Activated naive CD4-positive, alpha-beta T cell treated with anti-CD3 and anti-CD28 coated beads for 36 hours (primary cell): Measurements from ENCODE around the gene CCDC69. TPM values are rescaled to one million over a fixed set of nuclear protein-coding genes. Genes with fewer than 3 reads are reported as not detected.
"Not testable (repeated sequence)": the region's sequence is repeated elsewhere in the genome, so short reads cannot be mapped to it uniquely, and the experiment has no call there.

Experiments used
- CTCF ChIA-PET: fragments of 350-600 bp; sonication (Branson Sonifier 250); formaldehyde crosslinking; loops from one replicate; lab custom pipeline; 2021; ENCODE audit warnings: antibody characterized with exemption; lab: Charles Lee
- DNase-seq: peaks from one replicate; pipeline ENCODE4 v3.0.0-alpha.2; 2020
- H3K27ac Mint-ChIP-seq: one replicate; pipeline ENCODE4 v1.8.0; 2021; ENCODE audit warnings: mild to moderate bottlenecking, mixed read lengths
- H3K27me3 Mint-ChIP-seq: one replicate; pipeline ENCODE4 v1.8.0; 2021; ENCODE audit warnings: low read depth, mixed read lengths
- H3K36me3 Mint-ChIP-seq: one replicate; pipeline ENCODE4 v1.8.0; 2021; ENCODE audit warnings: low read depth, mixed read lengths
- H3K4me1 Mint-ChIP-seq: one replicate; pipeline ENCODE4 v1.8.0; 2021; ENCODE audit warnings: low read depth, mixed read lengths
- H3K4me3 Mint-ChIP-seq: one replicate; pipeline ENCODE4 v1.8.0; 2021; ENCODE audit warnings: mild to moderate bottlenecking, moderate library complexity, mixed read lengths
- H3K9me3 Mint-ChIP-seq: one replicate; pipeline ENCODE4 v1.8.0; 2021; ENCODE audit warnings: mixed read lengths
- intact Hi-C: fragments of 100-400 bp; cut with micrococcal nuclease; formaldehyde crosslinking; loops from one replicate; pipeline ENCODE4 v1.15.1; 2023
- total RNA-seq, 2 experiments: library from RNA; stranded (reverse); gene quantifications; one replicate each; pipeline ENCODE4 v1.2.3, GENCODE V29; 2021

The CCDC69 gene
- total RNA-seq, 2 experiments from 2014 or later: 15.5 to 18.5 TPM

DNA sequence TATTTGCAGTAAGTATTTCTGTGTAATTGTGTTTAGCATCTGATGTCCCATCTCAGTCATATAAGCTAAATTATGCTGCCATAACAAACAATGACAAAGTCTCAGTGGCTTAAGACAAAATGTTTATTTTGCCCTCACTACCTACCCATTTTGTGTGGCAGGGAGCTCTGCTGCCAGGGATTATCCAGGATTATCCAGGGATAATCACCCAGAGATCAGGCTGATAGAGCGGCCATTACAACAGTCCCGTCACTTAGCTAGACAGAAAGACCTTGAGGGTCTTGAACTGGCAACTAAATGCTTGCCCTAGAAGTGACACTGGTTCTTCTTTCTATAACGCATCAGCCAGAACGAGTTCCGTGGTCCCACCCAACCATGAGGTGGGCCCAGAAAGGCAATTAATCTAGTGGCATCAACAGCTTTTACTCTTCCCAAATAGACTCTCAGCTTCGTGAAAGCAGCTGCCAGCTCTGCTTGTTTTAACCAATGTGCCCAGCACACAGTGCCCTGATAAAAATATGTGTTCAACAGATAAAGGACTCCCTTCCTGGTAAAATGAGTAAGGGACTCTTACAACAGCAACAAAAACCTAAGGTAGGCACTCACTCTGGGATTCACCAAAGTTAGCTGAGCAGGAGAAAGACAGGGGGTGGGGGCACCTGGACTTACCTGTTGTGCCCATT lies 22.8 kb downstream of the CCDC69 start:
- peaks cover 42% of the 10 kb centered on the region for H3K4me1 Mint-ChIP-seq
- H3K4me3 Mint-ChIP-seq: no peak overlapping the region
- intact Hi-C loops: no loop called here
- DNase-seq: no peak
- H3K27me3 Mint-ChIP-seq: no peaks in the 10 kb centered on the region
- no peaks in the 10 kb centered on the region for H3K9me3 Mint-ChIP-seq
- H3K27ac Mint-ChIP-seq: peak overlapping the region; percentile 48
- CTCF ChIA-PET: interaction anchor here (1.0 to 1.5 kb wide), 3 partner anchors 10 to 74 kb away, joined by 3 to 5 read pairs (median 3); no protein-coding TSS in a partner anchor
- peaks cover 11% of the 10 kb centered on the region for H3K36me3 Mint-ChIP-seq

DNA sequence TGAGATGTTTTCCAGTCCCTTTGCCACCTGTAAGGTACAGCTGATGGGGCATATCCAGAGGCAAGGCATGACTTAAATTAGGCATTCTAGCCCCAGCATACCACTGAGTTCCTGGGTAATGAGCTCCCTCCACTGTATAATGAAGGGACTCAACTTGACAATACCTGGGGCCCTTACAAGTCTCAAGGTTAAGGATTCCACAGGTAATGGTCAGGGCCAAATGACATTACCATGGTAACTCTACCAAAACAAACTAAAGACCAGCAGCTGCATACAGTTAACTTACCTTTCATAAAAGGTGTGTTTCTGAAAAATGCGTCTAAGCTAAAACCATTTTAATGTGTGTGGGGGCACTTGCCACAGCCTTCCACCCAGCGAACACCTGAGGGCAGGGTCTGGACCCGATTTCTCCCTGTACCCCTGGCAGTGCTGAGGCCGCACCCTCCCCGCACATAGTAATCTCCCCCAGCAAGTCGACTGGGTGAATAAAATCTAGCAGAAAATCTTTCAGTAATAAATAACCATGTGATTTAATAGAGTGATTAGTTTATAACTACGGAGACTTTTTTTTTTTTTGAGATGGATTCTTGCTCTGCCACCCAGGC lies 24.2 kb downstream of the CCDC69 start:
- CTCF ChIA-PET: no interaction called here
- Mint-ChIP-seq H3K27me3 (no peaks in the 10 kb centered on the region), H3K4me1 (peaks cover 42% of the 10 kb centered on the region), H3K4me3 (no peak overlapping the region), H3K9me3 (no peaks in the 10 kb centered on the region), H3K36me3 (peaks cover 15% of the 10 kb centered on the region), H3K27ac (no peak overlapping the region)
- DNase-seq: no peak
- intact Hi-C loops: no loop called here

DNA sequence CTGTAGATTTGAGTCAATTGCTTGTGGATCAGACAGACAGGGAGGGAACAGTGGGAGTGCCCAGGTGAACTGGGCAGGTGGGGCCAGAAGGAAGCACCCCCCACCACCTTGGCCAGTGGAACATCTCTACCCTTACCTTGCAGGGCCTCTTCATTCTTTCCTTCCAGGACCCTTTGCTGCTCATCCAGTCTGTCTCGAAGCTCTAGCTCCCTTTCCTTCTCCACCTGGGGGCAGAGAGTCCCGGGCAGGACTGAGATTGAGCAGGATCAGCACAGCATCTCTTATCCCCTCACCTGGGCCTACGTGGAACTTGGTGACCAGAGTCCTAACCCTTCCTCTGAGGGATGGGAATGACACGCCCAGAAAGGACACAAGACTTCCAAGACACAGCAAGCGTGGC lies 25.0 kb downstream of the CCDC69 start:
- H3K27me3 Mint-ChIP-seq: no peaks in the 10 kb centered on the region
- no peak for DNase-seq
- H3K4me1 Mint-ChIP-seq: peaks cover 45% of the 10 kb centered on the region
- H3K4me3 Mint-ChIP-seq: no peak overlapping the region
- peaks cover 17% of the 10 kb centered on the region for H3K36me3 Mint-ChIP-seq
- H3K9me3 Mint-ChIP-seq: no peaks in the 10 kb centered on the region
- intact Hi-C loops: no loop called here
- CTCF ChIA-PET: interaction anchor here (1.0 kb wide), 1 partner anchor 117 kb away, joined by 4 read pairs; no protein-coding TSS in a partner anchor
- H3K27ac Mint-ChIP-seq: no peak overlapping the region

DNA sequence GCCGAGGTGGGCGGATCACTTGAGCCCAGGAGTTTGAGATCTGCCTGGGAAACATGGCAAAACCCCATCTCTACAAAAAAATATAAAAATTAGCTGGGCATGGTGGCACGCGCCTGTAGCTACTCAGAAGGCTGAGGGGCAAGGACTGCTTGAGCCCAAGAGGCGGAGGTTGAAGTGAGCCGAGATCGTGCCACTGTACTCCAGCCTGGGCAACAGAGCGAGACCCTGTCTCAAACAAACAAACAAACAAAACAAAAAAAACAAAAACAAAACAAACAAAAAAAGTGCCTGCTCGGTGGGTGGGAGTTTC lies 26.6 kb downstream of the CCDC69 start:
- CTCF ChIA-PET, H3K9me3 Mint-ChIP-seq, H3K27ac Mint-ChIP-seq, DNase-seq, H3K4me3 Mint-ChIP-seq, H3K27me3 Mint-ChIP-seq: not testable (repeated sequence)
- H3K4me1 Mint-ChIP-seq: peaks cover 43% of the 10 kb centered on the region
- intact Hi-C loops: loop anchor here (2.0 kb wide), 2 partner anchors 14 to 28 kb away; partner anchors contain the start of gene CCDC69
- H3K36me3 Mint-ChIP-seq: peaks cover 27% of the 10 kb centered on the region

DNA sequence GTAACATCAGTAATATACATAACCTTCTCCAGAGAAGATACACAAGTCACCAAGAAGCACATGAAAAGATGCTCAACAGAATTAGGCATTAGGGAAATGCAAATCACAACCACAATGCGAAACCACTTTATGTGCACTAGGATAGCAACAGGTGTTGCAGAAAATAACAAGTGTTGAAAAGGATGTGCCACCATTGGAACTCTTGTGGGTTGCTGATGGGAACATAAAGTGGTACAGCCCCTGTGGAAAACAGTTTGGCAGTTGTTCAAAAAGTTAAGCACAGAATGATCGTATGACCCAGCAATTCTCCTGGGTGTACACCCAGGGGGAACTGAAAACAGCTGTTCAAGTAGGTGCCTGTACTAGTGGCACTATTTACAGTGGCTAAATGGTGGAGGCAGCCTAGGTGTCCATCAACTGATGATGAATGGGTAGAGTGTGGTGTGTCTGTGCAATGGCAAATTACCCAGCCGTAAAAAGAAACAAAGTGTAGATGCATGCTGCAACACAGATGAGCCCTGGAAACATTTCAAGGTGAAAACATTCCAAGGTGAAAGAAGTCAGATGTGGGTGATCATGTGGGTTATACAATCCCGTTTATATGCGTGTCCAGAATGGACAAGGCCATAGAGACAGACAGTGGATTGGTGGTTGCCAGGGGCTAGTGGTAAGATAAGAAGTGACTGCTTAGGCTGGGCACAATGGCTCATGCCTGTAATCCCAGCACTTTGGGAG lies 27.2 kb downstream of the CCDC69 start:
- Mint-ChIP-seq H3K4me3 (no peak overlapping the region), H3K36me3 (peaks cover 30% of the 10 kb centered on the region)

DNA sequence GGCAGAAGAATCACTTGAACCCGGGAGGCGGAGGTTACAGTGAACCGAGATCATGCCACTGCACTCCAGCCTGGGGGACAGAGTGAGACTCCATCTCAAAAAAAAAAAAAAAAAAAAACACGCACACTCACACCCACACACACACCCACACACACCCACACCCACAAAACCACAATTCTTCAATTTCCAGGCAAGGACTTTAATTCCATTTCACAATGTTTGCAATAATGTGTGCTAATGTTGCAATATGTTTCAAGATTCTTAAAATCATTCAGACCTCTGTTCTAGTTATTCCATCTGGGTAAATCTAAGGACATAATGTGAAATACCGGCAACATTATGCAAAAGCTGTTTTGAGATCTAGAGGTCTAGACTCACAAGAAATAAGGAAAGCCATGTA lies 28.3 kb downstream of the CCDC69 start:
- no peaks in the 10 kb centered on the region for H3K27me3 Mint-ChIP-seq
- H3K4me3 Mint-ChIP-seq: no peak overlapping the region
- peaks cover 10% of the 10 kb centered on the region for H3K9me3 Mint-ChIP-seq
- peak; percentile 30 for DNase-seq
- H3K4me1 Mint-ChIP-seq: peaks cover 57% of the 10 kb centered on the region
- peak overlapping the region; percentile 44 for H3K27ac Mint-ChIP-seq
- CTCF ChIA-PET: no interaction called here
- H3K36me3 Mint-ChIP-seq: peaks cover 38% of the 10 kb centered on the region
- intact Hi-C loops: loop anchor here (2.0 kb wide), 2 partner anchors 15 to 29 kb away; partner anchors contain the start of gene CCDC69

More for the DNA sequence above, 27.2 kb downstream of the CCDC69 start:
- Mint-ChIP-seq H3K27ac (peak overlapping the region; percentile 44), H3K9me3 (peaks cover 7% of the 10 kb centered on the region), H3K27me3 (no peaks in the 10 kb centered on the region), H3K4me1 (peaks cover 48% of the 10 kb centered on the region)
- CTCF ChIA-PET: no interaction called here
- intact Hi-C loops: loop anchor here (2.0 kb wide), 2 partner anchors 14 to 28 kb away; partner anchors contain the start of gene CCDC69
- DNase-seq: peak; percentile 40

DNA sequence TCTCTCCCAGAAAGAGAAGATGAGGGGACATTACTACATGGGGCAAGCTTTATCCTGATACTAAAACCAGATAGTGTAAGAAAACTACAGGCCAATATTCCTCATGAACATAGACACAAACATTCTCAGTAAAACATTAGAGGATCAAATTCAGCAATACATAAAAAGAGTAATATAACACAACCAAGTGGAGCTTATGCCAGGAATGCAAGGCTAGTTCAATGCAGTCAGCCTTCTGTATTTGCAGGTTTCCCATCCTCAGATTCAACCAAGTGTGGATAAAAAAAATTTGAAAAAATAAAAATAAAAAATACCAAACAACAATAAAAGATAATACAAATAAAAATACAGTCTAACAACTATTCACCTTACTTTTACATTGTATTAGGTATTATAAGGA lies 31.3 kb downstream of the CCDC69 start:
- no peaks in the 10 kb centered on the region for H3K27me3 Mint-ChIP-seq
- CTCF ChIA-PET: interaction anchor here (1.0 kb wide), 1 partner anchor 31 kb away, joined by 3 read pairs; the partner anchor contains the start of gene CCDC69
- intact Hi-C loops: no loop called here
- DNase-seq: no peak
- H3K4me1 Mint-ChIP-seq: peaks cover 63% of the 10 kb centered on the region
- H3K4me3 Mint-ChIP-seq: no peak overlapping the region
- peaks cover 51% of the 10 kb centered on the region for H3K36me3 Mint-ChIP-seq
- H3K27ac Mint-ChIP-seq: no peak overlapping the region
- peaks cover 16% of the 10 kb centered on the region for H3K9me3 Mint-ChIP-seq

DNA sequence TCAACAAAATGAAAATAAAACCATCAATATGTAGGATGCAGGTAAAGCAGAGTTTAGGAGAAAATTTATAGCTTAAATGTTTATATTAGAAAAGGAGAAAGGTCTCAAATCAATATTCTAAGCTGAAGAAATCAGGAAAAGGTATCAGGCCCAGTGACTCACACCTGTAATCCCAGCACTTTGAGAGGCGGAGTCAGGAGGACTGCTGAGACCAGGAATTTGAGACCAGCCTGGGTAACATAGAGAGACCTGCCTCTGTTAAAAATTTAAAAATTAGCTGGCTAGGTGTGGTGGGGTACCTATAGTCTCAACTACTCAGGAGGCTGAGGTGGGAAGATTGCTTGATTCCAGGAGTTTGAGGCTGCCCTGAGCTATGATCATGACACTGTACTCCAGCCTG lies 32.2 kb downstream of the CCDC69 start:
- Mint-ChIP-seq H3K27me3 (no peaks in the 10 kb centered on the region), H3K9me3 (peaks cover 16% of the 10 kb centered on the region), H3K4me3 (no peak overlapping the region), H3K4me1 (peaks cover 57% of the 10 kb centered on the region), H3K36me3 (peaks cover 52% of the 10 kb centered on the region), H3K27ac (peak overlapping the region; percentile 10)
- intact Hi-C loops: no loop called here
- CTCF ChIA-PET: interaction anchor here (0.7 to 1.1 kb wide), 5 partner anchors 27 to 543 kb away, joined by 3 to 5 read pairs (median 4); partner anchors contain the start of gene GPX3
- DNase-seq: no peak

DNA sequence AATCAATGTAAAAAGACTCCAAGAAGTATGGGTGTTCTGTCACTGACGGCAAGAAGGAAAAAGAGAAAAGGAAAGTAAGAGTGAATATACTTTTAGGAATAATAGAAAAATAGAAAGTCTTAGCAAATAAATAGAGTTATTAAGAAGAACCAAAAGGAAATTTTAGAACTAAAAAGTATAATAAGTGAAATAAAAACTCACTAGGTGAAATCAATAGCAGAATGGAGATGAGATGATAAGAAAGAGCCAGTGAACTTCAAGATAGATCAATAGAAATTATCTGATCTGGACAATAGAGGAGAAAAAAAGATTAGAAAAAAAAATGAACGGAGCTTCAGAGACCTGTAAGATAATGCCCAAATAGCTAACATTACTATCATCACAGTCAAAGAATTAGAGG lies 34.7 kb downstream of the CCDC69 start:
- DNase-seq: no peak
- no peak overlapping the region for H3K27ac Mint-ChIP-seq
- peaks cover 42% of the 10 kb centered on the region for H3K36me3 Mint-ChIP-seq
- no peak overlapping the region for H3K4me3 Mint-ChIP-seq
- intact Hi-C loops: no loop called here
- H3K4me1 Mint-ChIP-seq: peaks cover 39% of the 10 kb centered on the region
- H3K9me3 Mint-ChIP-seq: peaks cover 16% of the 10 kb centered on the region
- no peaks in the 10 kb centered on the region for H3K27me3 Mint-ChIP-seq
- CTCF ChIA-PET: interaction anchor here (0.7 to 1.2 kb wide), 2 partner anchors 20 to 463 kb away, joined by 3 read pairs; no protein-coding TSS in a partner anchor

DNA sequence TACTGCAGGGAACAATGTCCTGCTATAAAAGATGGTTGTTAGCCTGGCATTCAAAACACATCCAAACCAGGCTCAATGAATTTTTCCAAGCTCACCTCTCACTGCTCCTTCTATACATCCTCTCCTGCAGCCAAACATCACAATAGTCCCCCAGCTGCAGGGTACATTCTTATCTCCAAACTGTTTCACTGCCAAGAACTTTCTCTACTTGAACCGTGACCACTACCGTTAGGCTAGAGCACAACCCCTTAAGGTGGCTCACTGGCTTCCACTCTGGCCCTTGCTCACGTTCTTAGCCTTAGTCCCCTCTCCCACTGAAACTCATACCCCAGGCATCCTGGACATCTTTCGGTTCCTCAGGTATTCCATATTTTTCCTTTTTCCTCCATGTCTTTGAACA lies 37.4 kb downstream of the CCDC69 start:
- intact Hi-C loops: no loop called here
- CTCF ChIA-PET: interaction anchor here (1.1 kb wide), 1 partner anchor 61 kb away, joined by 4 read pairs; no protein-coding TSS in a partner anchor

DNA sequence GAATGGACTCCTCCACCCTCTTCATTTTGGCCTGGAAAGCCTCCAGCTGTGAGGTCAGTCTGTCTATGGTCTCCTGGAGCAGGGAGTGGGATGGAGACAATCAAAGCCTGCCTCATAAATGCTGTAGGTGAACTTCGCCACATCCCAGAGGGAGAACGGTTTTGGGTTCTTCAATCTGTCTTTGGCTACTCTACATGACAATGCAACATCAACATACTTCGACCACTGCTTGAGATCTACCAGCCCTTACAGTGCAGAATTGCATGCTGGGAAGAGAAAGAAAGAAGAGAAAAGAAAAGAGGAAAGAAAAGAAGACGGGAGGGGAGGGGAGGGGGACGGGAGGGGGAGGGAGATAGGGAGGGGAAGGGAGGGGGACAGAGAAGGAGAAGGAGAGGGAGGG lies 37.8 kb downstream of the CCDC69 start:
- CTCF ChIA-PET: no interaction called here
- peaks cover 26% of the 10 kb centered on the region for H3K36me3 Mint-ChIP-seq
- H3K9me3 Mint-ChIP-seq: peaks cover 6% of the 10 kb centered on the region
- intact Hi-C loops: no loop called here
- H3K4me1 Mint-ChIP-seq: peaks cover 22% of the 10 kb centered on the region
- no peak for DNase-seq
- H3K27me3 Mint-ChIP-seq: no peaks in the 10 kb centered on the region
- no peak overlapping the region for H3K4me3 Mint-ChIP-seq
- H3K27ac Mint-ChIP-seq: no peak overlapping the region

More for the DNA sequence above, 37.4 kb downstream of the CCDC69 start:
- Mint-ChIP-seq H3K36me3 (peaks cover 31% of the 10 kb centered on the region), H3K4me1 (peaks cover 27% of the 10 kb centered on the region), H3K27me3 (no peaks in the 10 kb centered on the region), H3K27ac (no peak overlapping the region), H3K9me3 (peaks cover 10% of the 10 kb centered on the region), H3K4me3 (no peak overlapping the region)
- no peak for DNase-seq
